ENCODE measurements around the gene EIF2B4.

The EIF2B4 gene

GRCh38 chr2:27381577-27382181 is 11.5 kb upstream of the EIF2B4 start:
- Histone ChIP-seq H3K36me3 (ENCODE audit: control insufficient read depth, insufficient read depth, low read length) (peaks cover 35% of the 10 kb centered on the region), H3K4me3 (replicated peaks; ENCODE audit: low read depth, low read length) (no peak overlapping the region), H3K27me3 (replicated peaks; ENCODE audit: control insufficient read depth, insufficient read depth, low read length) (no peaks in the 10 kb centered on the region)
- no peak for DNase-seq (ENCODE audit: extremely low read depth, insufficient read length)
- TF ChIP-seq CTCF (IDR thresholded peaks at IDR 0.05; ENCODE audit: insufficient read depth, low read length, poor library complexity, severe bottlenecking) = no peak

- peak within 1 kb of the TSS; percentile 94 for H3K4me3 ChIP-seq (replicated peaks; ENCODE audit: low read depth, low read length)
- peaks cover 41% of the 10 kb centered on the region for H3K36me3 ChIP-seq (ENCODE audit: control insufficient read depth, insufficient read depth, low read length)
- DNase-seq (ENCODE audit: extremely low read depth, insufficient read length) = peak; percentile 91
- no peak for TF ChIP-seq CTCF (IDR thresholded peaks at IDR 0.05; ENCODE audit: insufficient read depth, low read length, poor library complexity, severe bottlenecking)
- no peaks in the 10 kb centered on the region for H3K27me3 ChIP-seq (replicated peaks; ENCODE audit: control insufficient read depth, insufficient read depth, low read length)
Measured at GRCh38 chr2:27380626-27381545, 10.7 kb upstream of the EIF2B4 start, which contains the start of gene ZNF513. Gene ZNF513, minus strand, starts transcription at chr2:27380734. Its CDS starts 208 bp downstream, at chr2:27380526.

- no peak for TF ChIP-seq CTCF (IDR thresholded peaks at IDR 0.05; ENCODE audit: insufficient read depth, low read length, poor library complexity, severe bottlenecking)
- Histone ChIP-seq H3K27me3 (replicated peaks; ENCODE audit: control insufficient read depth, insufficient read depth, low read length) (no peaks in the 10 kb centered on the region), H3K4me3 (replicated peaks; ENCODE audit: low read depth, low read length) (peak overlapping the region; percentile 94), H3K36me3 (ENCODE audit: control insufficient read depth, insufficient read depth, low read length) (peaks cover 49% of the 10 kb centered on the region)
- DNase-seq (ENCODE audit: extremely low read depth, insufficient read length) = peak; percentile 43
Measured at GRCh38 chr2:27379836-27380625, 9.9 kb upstream of the EIF2B4 start.

- no peak for TF ChIP-seq CTCF (IDR thresholded peaks at IDR 0.05; ENCODE audit: insufficient read depth, low read length, poor library complexity, severe bottlenecking)
Measured at GRCh38 chr2:27379383-27379835, 9.3 kb upstream of the EIF2B4 start.

GRCh38 chr2:27378809-27379290 is 8.7 kb upstream of the EIF2B4 start:
- H3K36me3 ChIP-seq (ENCODE audit: control insufficient read depth, insufficient read depth, low read length) = peaks cover 53% of the 10 kb centered on the region
- H3K27me3 ChIP-seq (replicated peaks; ENCODE audit: control insufficient read depth, insufficient read depth, low read length) = no peaks in the 10 kb centered on the region
- DNase-seq (ENCODE audit: extremely low read depth, insufficient read length) = peak; percentile 24
- peak overlapping the region; percentile 94; the same call in 1 of the 2 replicates for H3K4me3 ChIP-seq (replicated peaks; ENCODE audit: low read depth, low read length)
- TF ChIP-seq CTCF (IDR thresholded peaks at IDR 0.05; ENCODE audit: insufficient read depth, low read length, poor library complexity, severe bottlenecking) = no peak

More at GRCh38 chr2:27379383-27379835, 9.3 kb upstream of the EIF2B4 start:
- Histone ChIP-seq H3K4me3 (replicated peaks; ENCODE audit: low read depth, low read length) (peak overlapping the region; percentile 94), H3K36me3 (ENCODE audit: control insufficient read depth, insufficient read depth, low read length) (peaks cover 51% of the 10 kb centered on the region), H3K27me3 (replicated peaks; ENCODE audit: control insufficient read depth, insufficient read depth, low read length) (no peaks in the 10 kb centered on the region)
- no peak for DNase-seq (ENCODE audit: extremely low read depth, insufficient read length)

All from GM06990 (cell line).